Osteoblast (primary cell): ENCODE data around the gene CPED1. TPM values are rescaled to one million over a fixed set of nuclear protein-coding genes. Genes with fewer than 3 reads are reported as not detected.

Source experiments
- DNase-seq: peaks from one replicate; pipeline ENCODE4 v3.0.0; 2011; ENCODE audit warnings: low spot score, mixed read lengths; ENCODE audit not compliant: insufficient read length; ENCODE audit errors: missing footprints
- H2AFZ ChIP-seq: 2 replicates; pipeline ENCODE4 v1.6.0; 2011; ENCODE audit warnings: mild to moderate bottlenecking, low read length
- H3K27ac ChIP-seq: 2 replicates; pipeline ENCODE4 v1.5.1; 2011; ENCODE audit warnings: mild to moderate bottlenecking, low read depth, low read length, moderate library complexity
- H3K27me3 ChIP-seq: 2 replicates; pipeline ENCODE4 v1.6.0; 2012; ENCODE audit warnings: mild to moderate bottlenecking, control low read depth, inconsistent platforms, low read length, moderate library complexity; ENCODE audit not compliant: insufficient read depth
- H3K36me3 ChIP-seq: 2 replicates; pipeline ENCODE4 v1.5.1; 2011; ENCODE audit warnings: mild to moderate bottlenecking, low read length, control low read depth, moderate library complexity; ENCODE audit not compliant: insufficient read depth
- H3K4me1 ChIP-seq: 2 replicates; pipeline ENCODE4 v1.5.1; 2011; ENCODE audit warnings: mild to moderate bottlenecking, low read length, control low read depth, moderate library complexity; ENCODE audit not compliant: insufficient read depth
- H3K4me2 ChIP-seq: 2 replicates; pipeline ENCODE4 v1.6.0; 2011; ENCODE audit warnings: mild to moderate bottlenecking, low read length; ENCODE audit not compliant: insufficient read depth
- H3K4me3 ChIP-seq: fragments of 200-600 bp; sonication (generic); 3 replicates; pipeline ENCODE4 v1.5.1; 2012; ENCODE audit warnings: mild to moderate bottlenecking, low read length, inconsistent platforms; ENCODE audit not compliant: insufficient read depth
- H3K79me2 ChIP-seq: 2 replicates; pipeline ENCODE4 v1.6.0; 2012; ENCODE audit warnings: mild to moderate bottlenecking, low read length, control low read depth, inconsistent platforms; ENCODE audit not compliant: insufficient read depth
- H3K9me3 ChIP-seq: 2 replicates; pipeline ENCODE4 v1.5.1; 2011; ENCODE audit warnings: low read depth, low read length, control low read depth
- H4K20me1 ChIP-seq: 2 replicates; pipeline ENCODE4 v1.6.0; 2012; ENCODE audit warnings: mild to moderate bottlenecking, low read length, control low read depth; ENCODE audit not compliant: insufficient read depth
- total RNA-seq: library from RNA; depleted of rRNA; stranded (reverse); fragments of >200 nt; gene quantifications from 2 replicates; pipeline ENCODE4 v1.2.3, GENCODE V29; 2012
- TF ChIP-seq, protein P1 (sequence below): IDR thresholded peaks from 2 replicates; pipeline ENCODE4 v1.5.1; 2011; ENCODE audit warnings: mild to moderate bottlenecking, low read depth, low read length, moderate library complexity; ENCODE audit errors: extremely low read depth

CPED1 gene
- total RNA-seq, 1 donor = 30.8 TPM

DNA sequence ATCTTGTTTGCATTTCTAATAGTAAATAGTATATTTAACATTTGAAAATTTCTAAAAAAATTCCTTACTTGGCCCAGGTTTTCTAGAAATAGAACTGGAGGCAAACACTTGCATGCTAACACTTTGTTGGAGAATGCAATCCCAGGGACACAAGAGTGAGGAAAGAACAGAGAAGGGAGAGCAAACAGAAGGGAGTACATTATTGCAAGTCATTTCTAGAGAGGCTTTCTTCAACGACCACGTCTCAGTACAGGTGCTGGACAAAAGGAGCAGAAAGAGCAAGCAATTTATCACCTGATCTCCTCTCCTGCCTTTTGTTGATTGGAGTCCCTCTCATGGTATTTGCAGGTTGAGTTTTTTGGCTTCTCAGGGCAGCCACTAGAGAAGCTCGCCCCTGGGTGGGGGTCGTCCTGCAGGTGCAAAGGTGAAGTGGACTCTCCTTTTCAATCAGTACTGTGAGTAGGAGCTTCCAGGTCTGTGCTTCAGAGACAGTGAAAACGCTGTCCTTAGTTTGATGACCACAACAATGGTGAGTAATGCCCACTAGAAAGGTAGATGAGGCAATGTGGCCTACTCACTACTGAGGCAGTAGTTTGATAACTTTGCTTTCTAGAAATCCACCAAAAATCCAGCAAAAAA lies 5.2 kb downstream of the CPED1 start:
- Histone ChIP-seq H3K27ac (no peak overlapping the region), H3K79me2 (peaks cover 62% of the 10 kb centered on the region), H3K9me3 (no peaks in the 10 kb centered on the region), H3K4me1 (peaks cover 40% of the 10 kb centered on the region), H3K36me3 (no peaks in the 10 kb centered on the region), H2AFZ (no peak overlapping the region), H3K27me3 (no peaks in the 10 kb centered on the region), H4K20me1 (no peaks in the 10 kb centered on the region), H3K4me2 (no peak overlapping the region), H3K4me3 (no peak overlapping the region)
- TF ChIP-seq, protein P1, sequence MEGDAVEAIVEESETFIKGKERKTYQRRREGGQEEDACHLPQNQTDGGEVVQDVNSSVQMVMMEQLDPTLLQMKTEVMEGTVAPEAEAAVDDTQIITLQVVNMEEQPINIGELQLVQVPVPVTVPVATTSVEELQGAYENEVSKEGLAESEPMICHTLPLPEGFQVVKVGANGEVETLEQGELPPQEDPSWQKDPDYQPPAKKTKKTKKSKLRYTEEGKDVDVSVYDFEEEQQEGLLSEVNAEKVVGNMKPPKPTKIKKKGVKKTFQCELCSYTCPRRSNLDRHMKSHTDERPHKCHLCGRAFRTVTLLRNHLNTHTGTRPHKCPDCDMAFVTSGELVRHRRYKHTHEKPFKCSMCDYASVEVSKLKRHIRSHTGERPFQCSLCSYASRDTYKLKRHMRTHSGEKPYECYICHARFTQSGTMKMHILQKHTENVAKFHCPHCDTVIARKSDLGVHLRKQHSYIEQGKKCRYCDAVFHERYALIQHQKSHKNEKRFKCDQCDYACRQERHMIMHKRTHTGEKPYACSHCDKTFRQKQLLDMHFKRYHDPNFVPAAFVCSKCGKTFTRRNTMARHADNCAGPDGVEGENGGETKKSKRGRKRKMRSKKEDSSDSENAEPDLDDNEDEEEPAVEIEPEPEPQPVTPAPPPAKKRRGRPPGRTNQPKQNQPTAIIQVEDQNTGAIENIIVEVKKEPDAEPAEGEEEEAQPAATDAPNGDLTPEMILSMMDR = no peak
- no peak for DNase-seq

DNA sequence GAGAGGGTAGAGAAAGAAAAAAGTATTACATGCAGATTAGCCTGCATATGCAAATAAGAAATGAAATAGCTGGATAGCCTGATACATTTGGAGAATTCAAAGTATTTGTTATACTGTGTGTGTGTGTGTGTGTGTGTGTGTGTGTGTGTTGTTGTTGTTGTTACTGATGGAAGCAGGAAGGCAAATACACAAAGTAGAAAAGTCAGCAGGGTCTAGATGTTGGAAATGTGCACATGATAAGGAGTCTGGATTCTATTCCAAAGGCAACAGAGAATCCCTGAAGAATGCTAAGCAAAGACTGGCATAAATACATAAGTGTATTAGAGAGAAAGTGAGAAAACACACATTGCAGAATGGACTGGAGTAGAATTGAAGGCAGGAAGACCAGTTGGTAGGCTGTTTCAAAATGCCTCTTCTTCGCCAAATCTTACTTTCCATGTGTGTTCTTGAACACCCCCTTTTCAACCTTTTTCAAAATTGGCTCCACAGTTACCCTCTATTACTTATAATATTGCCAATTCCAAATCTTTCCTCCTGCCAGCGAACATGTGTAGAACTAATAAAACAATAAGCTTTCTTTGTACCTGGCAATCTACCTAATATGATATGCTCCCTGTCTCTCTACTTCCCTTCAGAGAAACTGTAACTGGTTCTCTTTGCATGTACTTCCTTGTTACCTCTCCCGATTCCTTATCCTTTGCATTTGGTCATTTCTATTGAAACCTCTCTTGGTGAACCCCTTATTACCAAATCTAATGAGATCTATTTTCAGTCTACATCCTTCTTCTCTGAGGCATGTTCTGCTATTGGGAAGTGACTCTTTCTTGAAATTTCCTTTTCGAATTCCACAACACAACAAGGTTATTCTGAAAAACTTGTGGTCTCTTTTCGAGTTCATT lies 6.2 kb downstream of the CPED1 start:
- Histone ChIP-seq H3K27ac (no peak overlapping the region), H4K20me1 (no peaks in the 10 kb centered on the region), H2AFZ (no peak overlapping the region), H3K36me3 (no peaks in the 10 kb centered on the region), H3K27me3 (no peaks in the 10 kb centered on the region), H3K79me2 (peaks cover 68% of the 10 kb centered on the region), H3K9me3 (no peaks in the 10 kb centered on the region), H3K4me1 (peaks cover 44% of the 10 kb centered on the region), H3K4me3 (no peak overlapping the region), H3K4me2 (no peak overlapping the region)
- TF ChIP-seq, protein P1 = no peak
- no peak for DNase-seq

DNA sequence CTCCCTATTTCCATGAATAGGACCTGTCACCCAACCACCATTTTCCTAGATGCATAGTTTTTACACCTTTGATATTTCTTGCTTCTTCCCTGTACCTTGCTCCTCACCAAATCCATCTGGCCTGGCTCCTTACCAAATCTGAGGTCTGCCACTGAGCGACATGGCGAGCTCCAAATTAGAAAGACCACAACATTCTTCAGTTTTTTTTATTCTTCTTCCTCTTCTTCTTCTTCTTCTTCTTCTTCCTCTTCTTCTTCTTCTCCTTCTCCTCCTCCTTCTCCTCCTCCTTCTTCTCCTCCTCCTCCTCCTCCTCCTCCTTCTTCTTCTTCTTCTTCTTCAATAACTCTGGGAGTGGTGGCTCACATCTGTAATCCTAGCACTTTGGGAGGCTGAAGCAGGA lies 7.1 kb downstream of the CPED1 start:
- H3K36me3 ChIP-seq = no peaks in the 10 kb centered on the region
- H4K20me1 ChIP-seq = no peaks in the 10 kb centered on the region
- no peaks in the 10 kb centered on the region for H3K27me3 ChIP-seq
- H3K9me3 ChIP-seq = no peaks in the 10 kb centered on the region
- peaks cover 42% of the 10 kb centered on the region for H3K4me1 ChIP-seq
- H3K4me3 ChIP-seq = no peak overlapping the region
- no peak overlapping the region for H3K4me2 ChIP-seq
- H2AFZ ChIP-seq = no peak overlapping the region
- DNase-seq = no peak
- peaks cover 64% of the 10 kb centered on the region for H3K79me2 ChIP-seq
- TF ChIP-seq, protein P1 = no peak
- H3K27ac ChIP-seq = no peak overlapping the region

DNA sequence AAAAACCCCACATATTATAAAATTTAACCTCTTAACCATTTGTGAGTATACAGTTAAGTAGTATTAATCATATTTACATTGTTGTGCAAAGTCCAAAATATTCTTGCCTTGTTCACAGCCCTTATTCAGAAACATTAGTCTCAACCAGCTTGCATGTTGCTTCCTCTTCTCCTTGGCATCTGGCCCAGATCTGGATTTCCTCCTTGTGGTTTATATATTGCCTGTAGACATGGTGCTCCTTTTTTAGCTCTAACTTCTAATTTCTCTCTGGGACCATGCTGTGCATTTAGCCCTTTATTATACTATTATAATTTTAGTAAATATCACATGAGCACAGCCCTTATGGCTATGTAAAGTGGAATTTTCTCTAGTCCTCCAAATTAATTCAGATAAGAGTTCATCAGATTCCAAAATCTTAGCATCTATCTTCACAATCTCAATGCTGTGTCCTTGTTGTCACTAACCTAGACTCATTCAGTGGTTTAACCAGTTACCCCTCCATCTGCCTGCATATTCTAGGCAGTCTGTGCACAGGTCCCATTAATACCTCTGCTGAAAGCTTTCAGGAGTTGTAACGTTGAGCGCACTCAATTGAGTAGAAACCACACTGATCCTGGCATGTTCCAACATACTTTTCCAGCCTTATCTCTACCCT lies 7.9 kb downstream of the CPED1 start:
- Histone ChIP-seq H4K20me1 (no peaks in the 10 kb centered on the region), H2AFZ (no peak overlapping the region), H3K4me2 (no peak overlapping the region), H3K4me3 (no peak overlapping the region), H3K4me1 (peaks cover 42% of the 10 kb centered on the region), H3K9me3 (no peaks in the 10 kb centered on the region), H3K36me3 (no peaks in the 10 kb centered on the region), H3K27ac (no peak overlapping the region), H3K79me2 (peaks cover 66% of the 10 kb centered on the region), H3K27me3 (no peaks in the 10 kb centered on the region)
- DNase-seq = no peak
- TF ChIP-seq, protein P1 = no peak
